Mesenteric fat pad (tissue), 1 donor: ENCODE measurements around the gene PPIB. TPM values are rescaled to one million over a fixed set of nuclear protein-coding genes. Genes with fewer than 3 reads are reported as not detected.
"Not testable (repeated sequence)": the region's sequence is repeated elsewhere in the genome, so short reads cannot be mapped to it uniquely, and the experiment has no call there.

Source experiments
- DNase-seq: peaks from one replicate; pipeline ENCODE4 v3.0.0-alpha.2; 2020; ENCODE audit warnings: low spot score
- total RNA-seq: library from RNA; stranded (reverse); fragmentation: NEBNext Ultra II Directional; extraction: Animal tissue kit (Norgen Biotek cat#: 25700); gene quantifications from one replicate; pipeline ENCODE4 v1.2.1, GENCODE V29; 2021
- donor health status: DM: yes; HTN: yes; CAD: no.

PPIB gene
- total RNA-seq, 1 donor from 2014 or later: 470 TPM

- no peak for DNase-seq
Measured at GRCh38 chr15:64141798-64142512, 20.9 kb downstream of the PPIB start.

DNA sequence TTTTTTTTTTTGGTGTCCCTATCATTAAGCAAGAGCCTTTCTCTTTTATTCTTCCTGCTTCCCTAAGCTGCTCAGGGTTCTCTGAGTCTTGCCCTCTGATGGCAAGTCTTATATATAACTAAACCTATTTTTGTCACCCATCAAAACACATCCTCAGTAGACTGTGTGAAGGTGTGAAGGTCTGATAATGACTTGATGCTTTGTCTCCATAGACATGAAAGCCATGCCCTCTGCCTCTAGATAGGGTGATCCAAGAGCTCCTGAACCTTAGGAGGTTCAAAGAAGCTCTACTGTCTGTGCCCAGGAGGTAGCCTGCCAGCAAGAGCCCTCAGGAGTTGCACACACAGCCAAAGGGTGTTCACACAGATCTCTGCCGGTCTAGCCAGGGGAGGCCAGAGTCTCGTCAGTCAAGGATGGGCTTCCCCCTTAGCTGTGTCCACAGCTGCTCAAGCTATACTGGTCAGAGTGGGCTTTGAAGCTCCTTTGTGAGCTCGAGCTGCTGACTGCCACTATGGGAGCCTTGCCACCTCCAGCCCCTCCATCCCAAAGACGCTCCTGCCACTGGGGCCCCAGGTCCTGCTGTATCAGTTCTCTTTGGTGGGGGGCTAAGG is 24.4 kb downstream of the PPIB start:
- no peak for DNase-seq

GRCh38 chr15:64137226-64137833 is 25.5 kb downstream of the PPIB start:
- no peak for DNase-seq

- DNase-seq: no peak
Measured at GRCh38 chr15:64136347-64136746, 26.5 kb downstream of the PPIB start.

DNA sequence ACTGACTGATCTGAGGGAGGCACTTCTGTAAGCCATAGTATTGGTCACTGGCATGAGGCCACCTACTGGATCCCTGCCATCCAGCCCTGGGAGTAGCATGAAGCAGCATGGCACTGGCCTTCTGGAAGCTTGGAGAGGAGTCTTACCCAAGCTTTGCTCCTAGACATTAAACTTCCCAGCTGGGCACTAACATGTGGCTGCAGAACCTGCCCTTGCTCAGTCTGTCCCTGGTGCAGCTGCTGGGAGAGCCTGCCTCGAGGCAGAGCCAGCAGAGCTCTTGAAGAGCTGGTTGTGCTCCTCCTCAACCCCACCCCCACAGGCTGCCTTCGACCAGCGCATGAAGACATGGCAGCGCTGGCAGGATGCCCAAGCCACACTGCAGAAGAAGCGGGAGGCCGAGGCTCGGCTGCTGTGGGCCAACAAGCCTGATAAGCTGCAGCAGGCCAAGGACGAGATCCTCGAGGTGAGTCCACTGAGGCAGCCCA is 28.4 kb downstream of the PPIB start:
- DNase-seq: no peak

GRCh38 chr15:64133623-64134344 is 29.0 kb downstream of the PPIB start:
- DNase-seq: no peak

- DNase-seq: no peak
Measured at GRCh38 chr15:64132217-64132616, 30.6 kb downstream of the PPIB start.

GRCh38 chr15:64131547-64131946 is 31.3 kb downstream of the PPIB start:
- DNase-seq: no peak

GRCh38 chr15:64130159-64130558 is 32.7 kb downstream of the PPIB start:
- DNase-seq: no peak

GRCh38 chr15:64127521-64128270 is 35.1 kb downstream of the PPIB start:
- no peak for DNase-seq

DNA sequence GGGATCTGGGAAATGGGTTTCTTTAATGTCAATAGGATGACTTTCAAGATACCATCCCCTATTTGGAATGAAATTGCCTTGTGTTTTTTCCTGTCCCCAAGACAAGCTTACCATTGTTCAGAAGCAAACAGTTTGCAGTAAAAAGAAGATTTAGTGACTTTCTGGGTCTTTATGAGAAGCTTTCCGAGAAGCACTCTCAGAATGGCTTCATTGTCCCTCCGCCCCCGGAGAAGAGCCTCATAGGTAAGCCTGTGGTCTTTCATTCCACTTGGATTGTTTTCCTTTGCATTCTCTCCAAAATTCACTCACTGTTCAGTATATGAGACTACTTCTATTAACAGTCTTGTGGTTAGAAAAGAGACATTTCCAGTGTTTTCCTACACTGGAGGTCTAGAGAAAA is 36.8 kb downstream of the PPIB start:
- no peak for DNase-seq

DNA sequence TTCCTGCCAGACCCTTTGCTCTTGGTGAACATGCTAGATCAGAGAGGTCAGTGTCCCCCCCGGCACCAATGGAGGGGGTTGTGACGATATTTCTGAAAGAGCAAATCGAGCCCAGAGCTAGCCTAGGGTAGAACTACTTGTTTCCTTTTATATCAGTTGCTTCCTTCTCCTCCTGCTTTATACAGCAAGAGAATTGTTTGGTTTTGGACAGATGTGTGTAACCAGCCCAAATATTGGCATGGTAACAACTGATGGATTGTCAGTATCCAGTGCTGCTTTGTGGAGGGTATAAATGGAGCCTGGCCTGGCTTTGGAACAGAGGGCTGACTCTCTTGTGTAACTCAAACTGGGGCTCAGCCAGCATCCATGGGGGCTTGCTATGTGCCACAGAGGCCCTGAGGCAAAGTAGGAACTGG is 39.9 kb downstream of the PPIB start:
- no peak for DNase-seq

- no peak for DNase-seq
Measured at GRCh38 chr15:64122444-64122843, 40.4 kb downstream of the PPIB start.

DNA sequence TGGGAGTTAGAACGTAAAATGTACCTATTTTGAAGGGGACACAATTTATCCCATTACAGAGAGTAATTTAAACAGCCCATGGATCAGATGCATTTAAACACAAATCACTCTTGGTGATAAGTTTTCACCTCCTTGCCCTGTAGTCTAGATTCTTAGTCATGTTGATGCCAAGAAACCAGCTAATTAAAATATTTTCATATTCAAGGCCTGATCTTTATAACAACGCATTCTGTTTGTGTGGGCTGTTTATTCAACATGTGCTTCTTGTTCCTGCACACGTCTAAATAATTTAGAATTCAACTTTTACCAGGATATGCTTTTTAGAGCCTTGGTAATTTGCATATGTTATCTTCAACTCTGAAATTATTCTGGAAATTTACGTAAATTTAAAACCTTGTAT is 41.2 kb downstream of the PPIB start:
- DNase-seq: no peak

GRCh38 chr15:64120322-64120721 is 42.5 kb downstream of the PPIB start:
- not testable (repeated sequence) for DNase-seq

DNA sequence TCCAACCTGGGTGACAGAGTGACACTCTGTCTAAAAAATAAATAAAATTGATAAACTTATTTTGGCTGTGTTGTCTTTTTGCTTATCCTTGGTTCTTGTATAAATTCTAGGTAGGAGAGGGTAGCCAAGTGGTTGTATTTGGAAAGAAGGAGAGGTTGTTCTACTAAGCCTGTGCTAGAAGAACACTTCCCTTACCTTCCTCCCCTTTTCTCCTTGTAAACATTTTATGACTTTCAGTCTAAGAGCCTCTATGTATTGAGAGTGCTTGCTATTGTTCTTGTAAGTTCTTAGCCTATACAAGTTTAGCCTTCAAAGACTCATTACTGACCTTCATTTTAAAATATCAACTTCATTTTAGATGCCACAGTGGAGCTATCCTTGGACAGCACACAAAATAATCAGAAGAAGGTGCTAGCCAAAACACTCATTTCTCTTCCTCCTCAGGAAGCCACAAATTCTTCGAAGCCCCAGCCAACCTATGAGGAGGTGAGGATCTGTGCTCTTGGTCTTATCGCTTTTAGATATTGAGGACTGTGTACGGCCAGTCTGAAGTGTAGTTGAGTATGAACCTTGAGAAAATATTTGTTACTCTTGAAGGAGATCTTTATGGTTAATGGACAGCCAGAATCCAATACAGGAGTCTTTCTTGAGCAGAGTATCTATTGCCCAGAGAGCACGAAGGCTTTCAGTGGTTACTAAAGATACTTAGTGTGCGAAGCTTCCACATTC is 44.9 kb downstream of the PPIB start:
- no peak for DNase-seq

GRCh38 chr15:64112904-64113303 is 49.9 kb downstream of the PPIB start:
- DNase-seq: no peak

DNA sequence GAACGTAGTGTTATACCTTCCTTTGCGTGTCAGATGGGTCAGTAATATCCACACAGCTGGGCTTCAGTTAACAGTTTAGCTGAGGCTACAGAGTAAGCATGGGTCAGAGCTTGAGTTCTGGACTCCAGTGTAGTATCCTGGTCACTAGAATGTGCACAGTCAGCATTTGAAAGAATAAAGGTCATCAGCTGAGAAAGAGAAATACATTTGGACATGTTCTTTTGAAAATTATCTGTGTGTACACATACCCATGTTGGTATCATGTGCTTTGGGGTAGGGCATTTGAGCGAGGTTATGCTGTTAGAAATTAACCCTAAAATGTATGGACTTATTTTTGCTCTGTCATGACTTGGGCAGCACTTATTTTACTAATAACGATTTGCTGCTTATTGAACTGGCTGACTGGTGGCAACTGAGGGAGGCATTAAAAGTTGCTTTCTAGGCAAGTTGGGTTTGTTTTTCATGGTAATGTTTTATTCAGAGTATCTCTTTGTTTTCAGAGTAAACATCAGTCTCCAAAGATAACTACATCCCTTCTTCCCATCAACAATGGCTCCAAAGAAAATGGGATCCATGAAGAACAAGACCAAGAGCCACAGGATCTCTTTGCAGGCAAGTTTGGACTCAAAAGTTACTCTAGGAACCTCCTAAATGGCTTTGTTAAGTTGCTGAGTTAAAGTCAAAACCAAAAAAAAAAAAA is 50.6 kb downstream of the PPIB start:
- no peak for DNase-seq

DNA sequence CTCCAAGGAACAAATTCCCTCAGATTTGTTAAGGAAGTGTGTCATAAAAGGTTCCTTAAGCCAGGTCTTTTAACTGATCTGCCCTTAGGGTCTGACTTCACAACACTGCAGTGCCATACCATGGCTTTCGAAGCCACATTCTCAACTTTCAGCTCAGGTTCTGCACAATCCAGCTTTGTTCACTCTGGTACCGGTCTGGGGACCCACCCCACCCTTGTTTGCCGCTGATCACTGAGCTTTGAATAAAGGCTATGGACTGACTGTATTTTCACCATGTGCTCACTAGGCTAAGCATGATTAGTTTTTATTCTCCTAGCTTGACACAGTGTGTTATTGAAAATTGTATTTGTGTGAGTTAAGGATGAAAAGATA is 51.2 kb downstream of the PPIB start:
- no peak for DNase-seq
